ENCODE results near the gene CWC27.

The CWC27 gene

GRCh38 chr5:64874753-64875152 is 106.0 kb downstream of the CWC27 start:
- no peak for DNase-seq (ENCODE audit: extremely low spot score)
- POLR2A ChIA-PET, result no interaction called here
- TF ChIP-seq CTCF (IDR thresholded peaks at IDR 0.05; ENCODE audit: control extremely low read depth, extremely low read depth, low read depth, missing control alignments), result no peak
- CTCF ChIA-PET, result no interaction called here

- POLR2A ChIA-PET, result no interaction called here
- CTCF ChIA-PET, result interaction anchor here (2.3 kb wide), 1 partner anchor 11 kb away, joined by 6 read pairs; no protein-coding TSS in a partner anchor
- no peak for DNase-seq (ENCODE audit: extremely low spot score)
- no peak for TF ChIP-seq CTCF (IDR thresholded peaks at IDR 0.05; ENCODE audit: control extremely low read depth, extremely low read depth, low read depth, missing control alignments)
These were observed 107.5 kb downstream of the CWC27 start for GRCh38 chr5:64876203-64876602.

- DNase-seq (ENCODE audit: extremely low spot score), result no peak
- no peak for TF ChIP-seq CTCF (IDR thresholded peaks at IDR 0.05; ENCODE audit: control extremely low read depth, extremely low read depth, low read depth, missing control alignments)
- CTCF ChIA-PET, result interaction anchor here (1.3 kb wide), 1 partner anchor 10 kb away, joined by 3 read pairs; no protein-coding TSS in a partner anchor
- POLR2A ChIA-PET, result no interaction called here
These were observed 112.1 kb downstream of the CWC27 start for GRCh38 chr5:64880821-64881220.

GRCh38 chr5:64883912-64884311 is 115.2 kb downstream of the CWC27 start:
- ChIA-PET CTCF (no interaction called here), POLR2A (no interaction called here)
- no peak for DNase-seq (ENCODE audit: extremely low spot score)
- TF ChIP-seq CTCF (IDR thresholded peaks at IDR 0.05; ENCODE audit: control extremely low read depth, extremely low read depth, low read depth, missing control alignments), result no peak

- DNase-seq (ENCODE audit: extremely low spot score), result no peak
- ChIA-PET POLR2A (no interaction called here), CTCF (no interaction called here)
- TF ChIP-seq CTCF (IDR thresholded peaks at IDR 0.05; ENCODE audit: control extremely low read depth, extremely low read depth, low read depth, missing control alignments), result no peak
These were observed 115.8 kb downstream of the CWC27 start for GRCh38 chr5:64884541-64884940.

DNA sequence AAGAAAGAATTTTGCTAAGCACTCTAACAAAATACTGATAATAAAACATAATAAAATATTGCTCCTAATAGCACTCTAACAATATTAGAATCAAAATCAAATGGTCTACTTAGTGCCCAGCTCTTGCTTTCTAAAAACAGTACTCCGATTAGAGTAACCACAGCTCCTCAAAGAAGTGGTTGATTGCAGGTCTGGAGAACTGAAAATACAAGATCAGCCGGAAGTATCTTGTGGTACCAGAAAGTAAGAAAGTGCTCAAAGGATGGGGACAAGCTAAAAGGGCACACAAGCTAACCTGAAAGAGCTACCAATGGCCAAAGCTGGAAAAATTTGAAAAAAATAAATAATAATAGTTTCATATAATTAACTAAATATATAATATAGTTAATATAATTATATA is 119.2 kb downstream of the CWC27 start:
- ChIA-PET POLR2A (no interaction called here), CTCF (no interaction called here)
- DNase-seq (ENCODE audit: extremely low spot score), result no peak
- no peak for TF ChIP-seq CTCF (IDR thresholded peaks at IDR 0.05; ENCODE audit: control extremely low read depth, extremely low read depth, low read depth, missing control alignments)

GRCh38 chr5:64895748-64896147 is 127.0 kb downstream of the CWC27 start:
- ChIA-PET POLR2A (no interaction called here), CTCF (no interaction called here)
- TF ChIP-seq CTCF (IDR thresholded peaks at IDR 0.05; ENCODE audit: control extremely low read depth, extremely low read depth, low read depth, missing control alignments), result no peak
- no peak for DNase-seq (ENCODE audit: extremely low spot score)

Data from GM10248 (cell line).